Measurements from ENCODE around the gene CAMK2B.

The CAMK2B gene

GRCh38 chr7:44273681-44274622 lies 51.4 kb downstream of the CAMK2B start:
- TF ChIP-seq POLR2AphosphoS5 (IDR thresholded peaks at IDR 0.05; ENCODE audit: low read depth, low read length) (no peak), FOXP2 (optimal IDR thresholded peaks at IDR 0.05; ENCODE audit: borderline replicate concordance, extremely low read depth, extremely low read length, insufficient read depth) (no peak), SIN3A (IDR thresholded peaks at IDR 0.05; ENCODE audit: borderline replicate concordance, insufficient read depth, low read length) (no peak), REST (IDR thresholded peaks at IDR 0.05; ENCODE audit: insufficient read depth in 1 of 2, low read depth in 2 of 2, low read length in 2 of 2) (no peak), TAF1 (IDR thresholded peaks at IDR 0.05; ENCODE audit: borderline replicate concordance, insufficient read depth, low read length) (no peak)

GRCh38 chr7:44272981-44273380 lies 52.4 kb downstream of the CAMK2B start:
- TF ChIP-seq REST (IDR thresholded peaks at IDR 0.05; ENCODE audit: insufficient read depth in 1 of 2, low read depth in 2 of 2, low read length in 2 of 2) (no peak), SIN3A (IDR thresholded peaks at IDR 0.05; ENCODE audit: borderline replicate concordance, insufficient read depth, low read length) (no peak), TAF1 (IDR thresholded peaks at IDR 0.05; ENCODE audit: borderline replicate concordance, insufficient read depth, low read length) (no peak), POLR2AphosphoS5 (IDR thresholded peaks at IDR 0.05; ENCODE audit: low read depth, low read length) (no peak), FOXP2 (optimal IDR thresholded peaks at IDR 0.05; ENCODE audit: borderline replicate concordance, extremely low read depth, extremely low read length, insufficient read depth) (no peak)

GRCh38 chr7:44272456-44272855 lies 52.9 kb downstream of the CAMK2B start:
- TF ChIP-seq FOXP2 (optimal IDR thresholded peaks at IDR 0.05; ENCODE audit: borderline replicate concordance, extremely low read depth, extremely low read length, insufficient read depth), result no peak
- TF ChIP-seq SIN3A (IDR thresholded peaks at IDR 0.05; ENCODE audit: borderline replicate concordance, insufficient read depth, low read length), result no peak
- no peak for TF ChIP-seq POLR2AphosphoS5 (IDR thresholded peaks at IDR 0.05; ENCODE audit: low read depth, low read length)
- TF ChIP-seq TAF1 (IDR thresholded peaks at IDR 0.05; ENCODE audit: borderline replicate concordance, insufficient read depth, low read length), result no peak
- TF ChIP-seq REST (IDR thresholded peaks at IDR 0.05; ENCODE audit: insufficient read depth in 1 of 2, low read depth in 2 of 2, low read length in 2 of 2), result no peak

- no peak for TF ChIP-seq FOXP2 (optimal IDR thresholded peaks at IDR 0.05; ENCODE audit: borderline replicate concordance, extremely low read depth, extremely low read length, insufficient read depth)
- no peak for TF ChIP-seq POLR2AphosphoS5 (IDR thresholded peaks at IDR 0.05; ENCODE audit: low read depth, low read length)
- TF ChIP-seq TAF1 (IDR thresholded peaks at IDR 0.05; ENCODE audit: borderline replicate concordance, insufficient read depth, low read length), result no peak
- TF ChIP-seq SIN3A (IDR thresholded peaks at IDR 0.05; ENCODE audit: borderline replicate concordance, insufficient read depth, low read length), result no peak
- TF ChIP-seq REST (IDR thresholded peaks at IDR 0.05; ENCODE audit: insufficient read depth in 1 of 2, low read depth in 2 of 2, low read length in 2 of 2), result no peak
These were observed 55.4 kb downstream of the CAMK2B start for GRCh38 chr7:44269943-44270493.

Measured in PFSK-1 (cell line).